GM23338 (cell line): ENCODE results near the gene SAFB2. TPM values are rescaled to one million over a fixed set of nuclear protein-coding genes. Genes with fewer than 3 reads are reported as not detected.

ENCODE experiments used
- ATAC-seq: fragments of 200-7000 bp; cut with Tn5 transposase; 3 replicates; pipeline ENCODE4 v1.9.1; 2020
- DNase-seq: peaks from one replicate; pipeline ENCODE4 v3.0.0-alpha.2; 2015; ENCODE audit warnings: low spot score
- H2AFZ ChIP-seq: fragments of 200-600 bp; sonication (generic); 2 replicates; pipeline ENCODE4 v1.8.0; 2016; ENCODE audit warnings: antibody characterized with exemption, mild to moderate bottlenecking, moderate library complexity
- H3F3A ChIP-seq: fragments of 200-600 bp; sonication (generic); replicated peaks from 2 replicates; pipeline ENCODE4 v1.8.0; 2017; ENCODE audit warnings: antibody characterized with exemption, mixed run types, low read depth
- H3K27ac ChIP-seq: fragments of 200-600 bp; sonication (generic); 2 replicates; pipeline ENCODE4 v1.6.1; 2016; ENCODE audit warnings: low read depth
- H3K27me3 ChIP-seq: fragments of 200-600 bp; sonication (generic); 2 replicates; pipeline ENCODE4 v1.8.0; 2016; ENCODE audit warnings: mild to moderate bottlenecking, mixed run types, moderate library complexity; ENCODE audit not compliant: insufficient read depth
- H3K36me3 ChIP-seq: fragments of 200-600 bp; sonication (generic); 2 replicates; pipeline ENCODE4 v1.8.0; 2016; ENCODE audit warnings: mild to moderate bottlenecking; ENCODE audit not compliant: insufficient read depth
- H3K4me1 ChIP-seq: fragments of 200-600 bp; sonication (generic); 2 replicates; pipeline ENCODE4 v1.8.0; 2016; ENCODE audit warnings: mild to moderate bottlenecking, moderate library complexity; ENCODE audit not compliant: insufficient read depth
- H3K4me2 ChIP-seq: fragments of 200-600 bp; sonication (generic); 2 replicates; pipeline ENCODE4 v1.7.1; 2017; ENCODE audit warnings: mixed run types
- H3K4me3 ChIP-seq: fragments of 200-600 bp; sonication (generic); 2 replicates; pipeline ENCODE4 v1.6.1; 2016; ENCODE audit warnings: mixed run types
- H3K79me2 ChIP-seq: fragments of 200-600 bp; sonication (generic); replicated peaks from 2 replicates; pipeline ENCODE4 v1.8.0; 2017; ENCODE audit warnings: mild to moderate bottlenecking; ENCODE audit not compliant: insufficient read depth
- H3K9me2 ChIP-seq: fragments of 200-600 bp; sonication (generic); 2 replicates; pipeline ENCODE4 v1.8.0; 2017; ENCODE audit not compliant: insufficient read depth
- H4K20me1 ChIP-seq: fragments of 200-600 bp; sonication (generic); replicated peaks from 2 replicates; pipeline ENCODE4 v1.8.0; 2017; ENCODE audit warnings: mild to moderate bottlenecking; ENCODE audit not compliant: insufficient read depth
- H3K27ac Mint-ChIP-seq: 2 replicates; pipeline ENCODE4 v1.8.0; 2020; ENCODE audit warnings: inconsistent platforms, mild to moderate bottlenecking, moderate library complexity, mixed read lengths
- H3K27me3 Mint-ChIP-seq: 3 replicates; pipeline ENCODE4 v1.8.0; 2022; ENCODE audit warnings: low read depth, mild to moderate bottlenecking, moderate library complexity, mixed read lengths, inconsistent platforms; ENCODE audit not compliant: insufficient read depth, poor library complexity
- H3K36me3 Mint-ChIP-seq: 3 replicates; pipeline ENCODE4 v1.8.0; 2021; ENCODE audit warnings: low read depth, mild to moderate bottlenecking, inconsistent platforms, moderate library complexity, mixed read lengths
- H3K4me1 Mint-ChIP-seq: 3 replicates; pipeline ENCODE4 v1.8.0; 2020; ENCODE audit warnings: mild to moderate bottlenecking, inconsistent platforms, mixed read lengths
- H3K4me3 Mint-ChIP-seq: 3 replicates; pipeline ENCODE4 v1.8.0; 2021; ENCODE audit warnings: moderate library complexity, mild to moderate bottlenecking, inconsistent platforms, mixed read lengths
- H3K9me3 Mint-ChIP-seq: 3 replicates; pipeline ENCODE4 v1.8.0; 2020; ENCODE audit warnings: moderate library complexity, mild to moderate bottlenecking, inconsistent platforms, mixed read lengths
- CTCF ChIP-seq, 2 experiments: fragments of 200-600 bp in 1 of 2; sonication (generic) in 1 of 2; conservative IDR thresholded peaks; 2 replicates each; pipeline versions ENCODE4 v1.5.1 to v1.6.1; 2016 to 2017; ENCODE audit warnings: antibody characterized with exemption in 2 of 2, low read depth in 2 of 2, mild to moderate bottlenecking in 2 of 2, moderate library complexity in 1 of 2
- EZH2 ChIP-seq: fragments of 200-600 bp; sonication (generic); IDR thresholded peaks from one replicate; pipeline ENCODE4 v1.8.0; 2017; ENCODE audit warnings: antibody characterized with exemption, mild to moderate bottlenecking, low read depth; ENCODE audit not compliant: unreplicated experiment
- EZH2phosphoT487 ChIP-seq: fragments of 200-600 bp; sonication (generic); IDR thresholded peaks from one replicate; pipeline ENCODE4 v1.8.1; 2018; ENCODE audit warnings: antibody characterized with exemption; ENCODE audit not compliant: unreplicated experiment
- NANOG ChIP-seq: IDR thresholded peaks from 2 replicates; pipeline ENCODE4 v1.6.1; 2016; ENCODE audit warnings: antibody characterized with exemption, borderline replicate concordance
- POLR2AphosphoS5 ChIP-seq: IDR thresholded peaks from 2 replicates; pipeline ENCODE4 v1.6.1; 2016; ENCODE audit warnings: antibody characterized with exemption, low read depth
- STAT1 ChIP-seq: IDR thresholded peaks from one replicate; pipeline ENCODE4 v1.6.1; 2016; ENCODE audit warnings: antibody characterized with exemption; ENCODE audit not compliant: unreplicated experiment
- ZNF331 ChIP-seq: fragments of 250-450 bp; sonication (Bioruptor Pico); IDR thresholded peaks from 2 replicates; pipeline ENCODE4 v1.5.0; 2020; ENCODE audit warnings: low read depth, mild to moderate bottlenecking, moderate library complexity
- polyA plus RNA-seq: library from polyadenylated mRNA; unstranded; fragments of >200 nt; fragmentation: Nextera tagmentation; extraction: Ambion mirVana; gene quantifications from 2 replicates; pipeline ENCODE4 v1.2.1, GENCODE V29; 2016
- total RNA-seq: library from RNA; depleted of rRNA; stranded (reverse); fragments of >200 nt; shearing (Covaris generic); gene quantifications from 2 replicates; pipeline ENCODE4 v1.2.3, GENCODE V29; 2014
- TF ChIP-seq, protein P1 (sequence below): IDR thresholded peaks from one replicate; pipeline ENCODE4 v1.6.1; 2018; ENCODE audit warnings: antibody characterized with exemption; ENCODE audit not compliant: unreplicated experiment

The SAFB2 gene
- total and polyA plus RNA-seq, 2 experiments from 2014 or later = 37.7 to 102 TPM

DNA sequence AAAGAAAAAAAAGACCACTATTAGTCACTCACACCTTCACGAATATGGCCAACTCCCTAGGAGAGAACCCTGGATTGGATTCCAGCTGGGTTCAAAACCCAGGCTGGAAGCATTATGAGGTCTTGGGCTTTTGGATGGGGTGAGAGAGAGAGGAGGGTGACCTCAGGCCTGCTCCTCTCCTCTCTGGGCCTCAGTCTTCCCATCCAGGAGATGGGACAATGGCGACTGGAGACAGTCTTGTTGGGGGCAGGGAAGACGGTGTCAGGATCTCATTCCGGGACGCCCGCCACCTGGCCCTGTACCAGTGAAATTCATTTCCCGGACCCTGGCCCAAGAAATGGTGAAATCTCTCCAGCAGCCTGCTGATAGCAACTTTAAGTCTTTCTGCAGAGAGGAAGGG is 81.1 kb downstream of the SAFB2 start (continued):
- TF ChIP-seq, protein P1, sequence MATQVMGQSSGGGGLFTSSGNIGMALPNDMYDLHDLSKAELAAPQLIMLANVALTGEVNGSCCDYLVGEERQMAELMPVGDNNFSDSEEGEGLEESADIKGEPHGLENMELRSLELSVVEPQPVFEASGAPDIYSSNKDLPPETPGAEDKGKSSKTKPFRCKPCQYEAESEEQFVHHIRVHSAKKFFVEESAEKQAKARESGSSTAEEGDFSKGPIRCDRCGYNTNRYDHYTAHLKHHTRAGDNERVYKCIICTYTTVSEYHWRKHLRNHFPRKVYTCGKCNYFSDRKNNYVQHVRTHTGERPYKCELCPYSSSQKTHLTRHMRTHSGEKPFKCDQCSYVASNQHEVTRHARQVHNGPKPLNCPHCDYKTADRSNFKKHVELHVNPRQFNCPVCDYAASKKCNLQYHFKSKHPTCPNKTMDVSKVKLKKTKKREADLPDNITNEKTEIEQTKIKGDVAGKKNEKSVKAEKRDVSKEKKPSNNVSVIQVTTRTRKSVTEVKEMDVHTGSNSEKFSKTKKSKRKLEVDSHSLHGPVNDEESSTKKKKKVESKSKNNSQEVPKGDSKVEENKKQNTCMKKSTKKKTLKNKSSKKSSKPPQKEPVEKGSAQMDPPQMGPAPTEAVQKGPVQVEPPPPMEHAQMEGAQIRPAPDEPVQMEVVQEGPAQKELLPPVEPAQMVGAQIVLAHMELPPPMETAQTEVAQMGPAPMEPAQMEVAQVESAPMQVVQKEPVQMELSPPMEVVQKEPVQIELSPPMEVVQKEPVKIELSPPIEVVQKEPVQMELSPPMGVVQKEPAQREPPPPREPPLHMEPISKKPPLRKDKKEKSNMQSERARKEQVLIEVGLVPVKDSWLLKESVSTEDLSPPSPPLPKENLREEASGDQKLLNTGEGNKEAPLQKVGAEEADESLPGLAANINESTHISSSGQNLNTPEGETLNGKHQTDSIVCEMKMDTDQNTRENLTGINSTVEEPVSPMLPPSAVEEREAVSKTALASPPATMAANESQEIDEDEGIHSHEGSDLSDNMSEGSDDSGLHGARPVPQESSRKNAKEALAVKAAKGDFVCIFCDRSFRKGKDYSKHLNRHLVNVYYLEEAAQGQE = no peak
- TF ChIP-seq CTCF (conservative IDR thresholded peaks at IDR 0.05; ENCODE audit: low read depth in 2 of 2) (no peak), ZNF331 (no peak)

DNA sequence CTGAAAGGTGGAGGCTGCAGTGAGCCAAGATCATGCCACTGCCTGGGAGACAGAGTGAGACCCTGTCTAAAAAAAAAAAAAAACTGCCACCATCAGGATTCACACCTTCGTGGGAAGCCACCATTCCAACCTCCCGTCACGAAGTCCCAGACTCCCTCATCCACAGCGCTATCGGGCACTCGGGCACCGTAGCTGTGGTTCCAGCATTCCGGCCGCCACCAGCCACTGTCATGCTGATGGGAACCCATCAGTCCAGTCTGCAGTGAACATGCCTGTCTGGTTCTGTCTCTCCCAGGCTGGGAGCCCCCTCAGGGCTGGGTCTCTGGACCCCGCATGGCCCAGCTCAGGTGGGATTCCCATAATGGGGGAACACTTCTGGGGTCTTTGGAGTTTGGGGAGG is 82.4 kb downstream of the SAFB2 start:
- DNase-seq = no peak
- peaks cover 13% of the 10 kb centered on the region for H3K4me1 ChIP-seq
- peaks cover 18% of the 10 kb centered on the region for H3K27me3 Mint-ChIP-seq
- H3K9me3 Mint-ChIP-seq = peaks cover 10% of the 10 kb centered on the region
- H3K36me3 ChIP-seq = no peaks in the 10 kb centered on the region; the same call in 1 of the 2 replicates
- H3K4me2 ChIP-seq = no peak overlapping the region
- peaks cover 5% of the 10 kb centered on the region; the same call in 2 of the 3 replicates for H3K36me3 Mint-ChIP-seq
- no peak overlapping the region for H3K4me3 Mint-ChIP-seq
- no peaks in the 10 kb centered on the region for H3K9me2 ChIP-seq
- ATAC-seq = no peak
- H3K27ac Mint-ChIP-seq = no peak overlapping the region
- H3K27ac ChIP-seq = no peak overlapping the region
- no peak overlapping the region for H2AFZ ChIP-seq
- no peak overlapping the region for H3K4me3 ChIP-seq
- peaks cover 12% of the 10 kb centered on the region for H3K4me1 Mint-ChIP-seq
- H3F3A ChIP-seq = no peaks in the 10 kb centered on the region
- no peaks in the 10 kb centered on the region for H4K20me1 ChIP-seq
- peaks cover 8% of the 10 kb centered on the region; the same call in 1 of the 2 replicates for H3K27me3 ChIP-seq
- no peaks in the 10 kb centered on the region for H3K79me2 ChIP-seq
- no peak for TF ChIP-seq EZH2
- TF ChIP-seq ZNF331 = no peak
- no peak for TF ChIP-seq STAT1
- TF ChIP-seq POLR2AphosphoS5 = no peak
- no peak for TF ChIP-seq CTCF (conservative IDR thresholded peaks at IDR 0.05; ENCODE audit: low read depth in 2 of 2)
- TF ChIP-seq EZH2phosphoT487 = no peak
- no peak for TF ChIP-seq NANOG
- TF ChIP-seq, protein P1 = no peak
